GM23338 (cell line): ENCODE measurements around the gene MLST8.

ENCODE experiments used
- CTCF ChIP-seq, 2 experiments: fragments of 200-600 bp in 1 of 2; sonication (generic) in 1 of 2; conservative IDR thresholded peaks; 2 replicates each; pipeline versions ENCODE4 v1.5.1 to v1.6.1; 2016 to 2017; ENCODE audit warnings: antibody characterized with exemption in 2 of 2, low read depth in 2 of 2, mild to moderate bottlenecking in 2 of 2, moderate library complexity in 1 of 2
- ETS1 ChIP-seq: IDR thresholded peaks from 2 replicates; pipeline ENCODE4 v1.6.1; 2016; ENCODE audit warnings: antibody characterized with exemption
- EZH2 ChIP-seq: fragments of 200-600 bp; sonication (generic); IDR thresholded peaks from one replicate; pipeline ENCODE4 v1.8.0; 2017; ENCODE audit warnings: antibody characterized with exemption, mild to moderate bottlenecking, low read depth; ENCODE audit not compliant: unreplicated experiment
- EZH2phosphoT487 ChIP-seq: fragments of 200-600 bp; sonication (generic); IDR thresholded peaks from one replicate; pipeline ENCODE4 v1.8.1; 2018; ENCODE audit warnings: antibody characterized with exemption; ENCODE audit not compliant: unreplicated experiment
- POLR2AphosphoS5 ChIP-seq: IDR thresholded peaks from 2 replicates; pipeline ENCODE4 v1.6.1; 2016; ENCODE audit warnings: antibody characterized with exemption, low read depth
- REST ChIP-seq: IDR thresholded peaks from one replicate; pipeline ENCODE4 v1.6.1; 2018; ENCODE audit warnings: antibody characterized with exemption; ENCODE audit not compliant: unreplicated experiment

- TF ChIP-seq ETS1 = no peak
- TF ChIP-seq EZH2phosphoT487 = no peak
- TF ChIP-seq CTCF (conservative IDR thresholded peaks at IDR 0.05; ENCODE audit: low read depth in 2 of 2) = no peak
- TF ChIP-seq EZH2 = no peak
- no peak for TF ChIP-seq REST
- no peak for TF ChIP-seq POLR2AphosphoS5
These were observed 48.0 kb downstream of the MLST8 start for GRCh38 chr16:2253293-2253692.
